ENCODE results near the gene TMEM229B. TPM values are rescaled to one million over a fixed set of nuclear protein-coding genes. Genes with fewer than 3 reads are reported as not detected.
A peak's percentile ranks its signal among the peaks of the same experiment; 100 is the strongest.

The TMEM229B gene
- total RNA-seq, 4 donors from 2014 or later = 0.84 to 6.6 (median 1.3) TPM

DNA sequence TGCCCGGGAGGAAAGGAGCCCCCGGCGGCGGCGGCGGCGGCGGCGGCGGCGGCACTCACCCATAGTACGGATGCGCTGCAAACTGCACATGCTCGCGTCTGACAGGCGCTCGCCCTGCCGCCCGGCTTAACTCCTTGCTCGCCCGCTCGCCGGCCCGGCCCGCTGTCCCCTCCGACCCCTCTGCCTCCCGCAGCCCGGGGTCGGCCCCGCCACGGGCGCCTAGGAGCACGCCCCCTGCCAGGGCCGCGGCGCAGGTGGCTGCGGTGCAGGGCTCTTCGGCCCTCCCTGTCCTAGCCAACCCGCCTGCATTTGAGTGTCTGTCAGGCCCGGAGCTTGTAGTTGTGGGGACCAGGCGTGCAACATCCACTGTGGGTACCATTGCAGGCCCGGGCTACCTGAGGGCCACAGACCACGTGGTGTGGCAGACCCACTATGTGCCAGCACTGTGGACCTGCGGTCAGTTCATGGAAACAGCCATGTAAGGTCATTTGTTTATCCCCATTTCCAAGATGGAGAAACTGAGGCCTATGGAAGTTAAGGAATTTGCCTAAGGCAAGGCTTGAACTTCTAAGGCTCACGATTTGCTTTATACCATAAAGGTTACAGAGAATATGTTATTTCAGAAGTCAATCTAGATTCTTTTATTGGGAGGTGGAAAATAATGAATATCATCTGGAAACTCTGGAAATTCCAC is 27.0 kb upstream of the TMEM229B start:
- ATAC-seq (ENCODE audit: low FRiP score) = no peak
- TF ChIP-seq, protein P1, sequence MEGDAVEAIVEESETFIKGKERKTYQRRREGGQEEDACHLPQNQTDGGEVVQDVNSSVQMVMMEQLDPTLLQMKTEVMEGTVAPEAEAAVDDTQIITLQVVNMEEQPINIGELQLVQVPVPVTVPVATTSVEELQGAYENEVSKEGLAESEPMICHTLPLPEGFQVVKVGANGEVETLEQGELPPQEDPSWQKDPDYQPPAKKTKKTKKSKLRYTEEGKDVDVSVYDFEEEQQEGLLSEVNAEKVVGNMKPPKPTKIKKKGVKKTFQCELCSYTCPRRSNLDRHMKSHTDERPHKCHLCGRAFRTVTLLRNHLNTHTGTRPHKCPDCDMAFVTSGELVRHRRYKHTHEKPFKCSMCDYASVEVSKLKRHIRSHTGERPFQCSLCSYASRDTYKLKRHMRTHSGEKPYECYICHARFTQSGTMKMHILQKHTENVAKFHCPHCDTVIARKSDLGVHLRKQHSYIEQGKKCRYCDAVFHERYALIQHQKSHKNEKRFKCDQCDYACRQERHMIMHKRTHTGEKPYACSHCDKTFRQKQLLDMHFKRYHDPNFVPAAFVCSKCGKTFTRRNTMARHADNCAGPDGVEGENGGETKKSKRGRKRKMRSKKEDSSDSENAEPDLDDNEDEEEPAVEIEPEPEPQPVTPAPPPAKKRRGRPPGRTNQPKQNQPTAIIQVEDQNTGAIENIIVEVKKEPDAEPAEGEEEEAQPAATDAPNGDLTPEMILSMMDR (IDR thresholded peaks at IDR 0.05) = no peak
- DNase-seq (ENCODE audit: low spot score) = no peak

DNA sequence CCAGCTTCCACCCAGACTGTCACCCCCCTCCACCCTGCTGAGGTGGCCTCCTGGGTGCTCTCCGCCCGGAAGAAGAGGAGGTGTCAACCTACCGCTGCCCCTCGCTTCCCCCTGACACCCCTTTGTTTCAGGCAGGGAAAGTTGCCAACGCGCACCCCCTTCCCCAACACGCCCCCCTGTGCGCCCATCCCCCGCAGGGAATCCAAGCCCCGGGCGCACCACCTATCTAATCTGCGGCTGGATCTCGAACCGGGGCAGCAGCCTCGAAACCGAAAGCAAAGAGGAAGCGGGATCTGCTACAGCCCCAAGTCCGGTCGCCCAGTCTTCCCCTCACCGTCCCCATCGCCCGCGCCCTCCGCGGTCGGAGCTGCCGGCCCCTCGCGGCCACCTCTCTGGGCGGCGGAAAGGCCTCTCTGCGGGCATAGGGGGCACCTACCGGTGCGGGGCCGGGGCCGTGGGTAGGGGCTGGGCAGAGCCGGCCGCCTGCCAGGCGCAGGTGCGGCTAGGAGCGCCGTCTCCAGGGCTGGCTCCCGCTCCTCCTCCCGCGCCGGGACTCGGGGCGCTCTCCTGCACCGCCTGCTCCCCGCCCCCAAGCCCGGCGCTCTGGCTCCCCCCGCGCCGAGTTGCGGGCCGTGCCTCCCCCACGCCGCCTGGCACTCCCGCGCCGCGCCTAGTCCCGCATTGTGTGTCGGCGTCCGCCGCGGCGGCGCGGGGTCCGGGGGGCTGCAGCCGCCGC is 26.3 kb upstream of the TMEM229B start:
- DNase-seq (ENCODE audit: low spot score) = no peak
- TF ChIP-seq, protein P1 (IDR thresholded peaks at IDR 0.05) = no peak
- peak; percentile 52 for ATAC-seq (ENCODE audit: low FRiP score)

DNA sequence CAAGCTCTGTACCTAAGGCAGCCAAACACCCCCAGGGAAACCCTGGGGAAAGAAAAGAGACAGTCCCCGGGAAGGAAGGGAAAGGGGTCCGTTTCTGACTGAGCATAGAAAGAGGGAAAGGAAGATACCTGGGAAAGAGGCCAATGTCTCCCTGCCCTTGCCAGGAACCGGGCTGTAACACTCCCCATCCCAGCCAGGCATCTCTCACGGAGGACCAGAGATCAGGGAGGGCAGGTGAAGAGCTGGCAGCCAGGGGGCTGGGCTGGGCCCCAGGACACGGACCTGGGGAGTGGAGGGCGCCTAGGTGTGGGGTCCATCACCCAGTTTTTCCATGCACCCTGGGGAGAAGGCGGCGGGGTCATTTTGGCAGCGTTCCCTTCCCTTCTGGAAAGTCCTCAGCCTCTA is 25.7 kb upstream of the TMEM229B start:
- TF ChIP-seq, protein P1 (IDR thresholded peaks at IDR 0.05) = no peak
- ATAC-seq (ENCODE audit: low FRiP score) (no peak), DNase-seq (ENCODE audit: low spot score) (no peak)

DNA sequence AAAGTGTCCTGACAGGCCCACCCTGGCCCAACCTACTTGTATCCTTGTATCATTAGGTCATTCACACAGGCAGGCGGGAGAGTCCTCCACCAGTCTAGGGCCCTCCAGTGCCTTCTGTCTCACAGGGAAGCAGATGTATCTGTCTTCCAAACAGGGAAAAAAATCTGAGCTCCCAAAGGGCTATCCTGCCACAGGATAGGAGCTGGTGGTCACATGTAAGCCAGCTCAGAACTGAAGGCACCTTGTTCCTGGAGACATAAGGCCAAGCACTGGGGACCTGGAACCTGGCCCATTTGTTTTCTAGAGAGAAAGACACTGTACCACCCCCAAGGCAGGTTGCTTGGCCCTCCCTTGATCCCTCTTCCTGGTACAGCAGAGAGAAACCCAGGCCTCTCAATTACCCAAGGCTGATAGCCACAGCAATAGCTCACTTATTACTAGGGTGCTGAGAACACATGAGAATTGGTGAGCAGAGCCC is 25.1 kb upstream of the TMEM229B start:
- ATAC-seq (ENCODE audit: low FRiP score) = no peak
- no peak for DNase-seq (ENCODE audit: low spot score)
- TF ChIP-seq, protein P1 (IDR thresholded peaks at IDR 0.05) = no peak

DNA sequence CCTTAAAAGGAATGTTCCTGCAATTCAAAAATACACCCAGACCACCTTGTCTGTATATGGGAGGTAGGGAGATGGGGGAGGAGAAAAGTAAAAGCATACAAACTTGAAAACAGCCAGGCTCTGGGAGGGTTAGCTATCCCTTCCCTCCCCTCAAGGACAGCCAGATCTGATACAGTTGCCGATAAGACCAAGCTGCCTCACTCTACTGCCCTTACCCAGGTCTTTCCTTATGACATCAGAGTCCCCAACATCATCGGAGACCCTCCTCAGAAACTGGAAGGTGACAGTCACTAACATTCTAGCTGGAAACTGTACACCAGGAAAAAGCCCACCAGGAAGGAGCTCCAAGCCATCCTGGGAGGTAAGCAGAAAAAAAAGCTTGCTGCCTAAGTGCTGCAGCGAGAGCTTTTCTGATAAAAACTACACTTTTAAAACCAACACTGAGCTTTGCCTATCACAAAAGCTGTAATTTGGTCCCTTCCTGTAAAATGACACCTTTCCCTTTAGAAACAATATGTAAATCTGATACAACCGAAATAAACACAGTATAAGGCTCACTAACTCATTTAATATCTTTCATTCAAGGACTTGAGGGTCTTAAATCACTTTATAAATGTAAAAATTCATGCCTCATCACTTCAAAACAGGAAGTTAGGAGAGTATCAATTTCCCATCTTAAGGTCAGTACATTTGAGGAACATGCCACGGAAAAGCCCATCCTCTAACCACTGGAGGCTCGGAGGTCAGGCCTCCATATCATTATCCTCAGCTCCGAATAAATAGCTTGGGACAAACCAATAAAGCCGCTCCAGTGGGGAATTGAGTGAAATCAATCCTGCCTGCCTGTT is 24.2 kb upstream of the TMEM229B start:
- DNase-seq (ENCODE audit: low spot score) (no peak), ATAC-seq (ENCODE audit: low FRiP score) (no peak)
- TF ChIP-seq, protein P1 (IDR thresholded peaks at IDR 0.05) = no peak

DNA sequence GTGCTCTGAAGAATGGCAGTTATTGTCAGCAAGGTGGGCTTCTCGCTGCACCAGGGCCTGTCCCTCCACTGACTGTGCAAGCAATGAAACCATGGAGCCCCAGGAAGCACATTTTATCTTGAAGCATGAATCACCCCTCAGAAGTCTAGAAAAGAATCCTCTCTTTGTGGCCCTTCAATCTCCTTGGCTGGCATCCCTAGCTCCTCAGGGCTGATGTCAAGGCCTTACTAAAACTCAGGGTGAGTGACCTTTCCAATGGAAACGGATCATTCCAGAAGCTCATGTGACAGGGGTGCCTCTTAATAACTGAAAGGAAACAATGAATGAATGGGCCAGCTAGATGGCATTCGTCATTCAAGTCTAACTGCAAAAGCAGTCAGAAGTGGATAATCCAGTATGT is 22.3 kb upstream of the TMEM229B start:
- no peak for ATAC-seq (ENCODE audit: low FRiP score)
- DNase-seq (ENCODE audit: low spot score) = no peak
- TF ChIP-seq, protein P1 (IDR thresholded peaks at IDR 0.05) = no peak

Measured in omental fat pad (tissue), 4 donors.